Measurements from ENCODE around the gene MICU1.

DNA sequence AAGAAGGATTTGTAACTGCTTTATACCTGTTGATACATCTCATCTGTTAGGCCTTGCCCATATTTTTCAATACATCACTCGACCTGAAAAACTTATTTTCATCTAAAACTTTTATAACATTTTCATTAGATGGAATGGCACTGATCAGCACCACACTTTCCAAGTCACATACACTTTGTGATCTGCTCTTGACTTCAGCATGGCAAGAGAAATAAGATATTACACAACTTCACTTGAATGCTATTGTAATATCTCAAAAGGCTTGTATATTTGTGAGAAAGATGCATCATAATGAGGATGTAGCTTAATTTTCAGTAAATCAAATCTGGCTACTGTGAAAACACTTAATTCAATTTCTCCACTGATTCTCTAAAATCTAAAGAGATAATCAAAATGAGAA is 126.2 kb downstream of the MICU1 start:
- TF ChIP-seq CTCF (optimal IDR thresholded peaks at IDR 0.05 in 1 of 3, IDR thresholded peaks at IDR 0.05 in 1 of 3, conservative IDR thresholded peaks at IDR 0.05 in 1 of 3; ENCODE audit: extremely low read depth in 1 of 3, insufficient read depth in 2 of 3, low read length in 3 of 3): no peak
- no peak for TF ChIP-seq EZH2 (IDR thresholded peaks at IDR 0.05; ENCODE audit: low read length)

Data from keratinocyte (primary cell).